22Rv1 (cell line): Measurements from ENCODE around the gene TNFRSF8.

Source experiments
- CTCF ChIP-seq: fragments of 450-650 bp; IDR thresholded peaks from 2 replicates; pipeline ENCODE4 v1.5.1; 2017; ENCODE audit warnings: mild to moderate bottlenecking
- ZFX ChIP-seq: fragments of 450-650 bp; IDR thresholded peaks from 2 replicates; pipeline ENCODE4 v1.6.1; 2017; ENCODE audit warnings: antibody characterized with exemption, borderline replicate concordance

GRCh38 chr1:12138196-12139168 is 75.4 kb downstream of the TNFRSF8 start:
- no peak for TF ChIP-seq CTCF
- TF ChIP-seq ZFX, result no peak
